H9 (cell line): ENCODE data around the gene ALOX12B. TPM values are rescaled to one million over a fixed set of nuclear protein-coding genes. Genes with fewer than 3 reads are reported as not detected.

Experiments used
- DNase-seq: peaks from one replicate; pipeline ENCODE4 v3.0.0-alpha.2; 2017
- H2AFZ ChIP-seq: one replicate; pipeline ENCODE4 v1.6.1; 2013; ENCODE audit warnings: mild to moderate bottlenecking, low read length, control low read depth, moderate library complexity
- H2AK5ac ChIP-seq: 2 replicates; pipeline ENCODE4 v1.6.1; 2013; ENCODE audit warnings: low read length, control low read depth, mixed read lengths; ENCODE audit not compliant: insufficient read length
- H2BK120ac ChIP-seq: one replicate; pipeline ENCODE4 v1.6.1; 2013; ENCODE audit warnings: low read depth, mild to moderate bottlenecking, low read length, control low read depth, inconsistent platforms; ENCODE audit not compliant: poor library complexity, severe bottlenecking
- H2BK12ac ChIP-seq: 2 replicates; pipeline ENCODE4 v1.6.1; 2013; ENCODE audit warnings: low read length, control low read depth, mixed read lengths, low read depth; ENCODE audit not compliant: insufficient read length
- H2BK15ac ChIP-seq: 2 replicates; pipeline ENCODE4 v1.6.1; 2013; ENCODE audit warnings: low read depth, low read length, control low read depth
- H2BK20ac ChIP-seq: one replicate; pipeline ENCODE4 v1.6.1; 2013; ENCODE audit warnings: low read depth, mild to moderate bottlenecking, low read length, control low read depth, inconsistent platforms; ENCODE audit not compliant: poor library complexity, severe bottlenecking
- H2BK5ac ChIP-seq: 2 replicates; pipeline ENCODE4 v1.6.1; 2013; ENCODE audit warnings: low read length, control low read depth, mixed read lengths; ENCODE audit not compliant: insufficient read length
- H3K14ac ChIP-seq: 2 replicates; pipeline ENCODE4 v1.6.1; 2013; ENCODE audit warnings: low read length, control low read depth; ENCODE audit not compliant: insufficient read depth
- H3K18ac ChIP-seq: 2 replicates; pipeline ENCODE4 v1.6.1; 2013; ENCODE audit warnings: low read depth, mild to moderate bottlenecking, mixed read lengths, low read length, control low read depth; ENCODE audit not compliant: insufficient read length
- H3K23ac ChIP-seq: 2 replicates; pipeline ENCODE4 v1.6.1; 2013; ENCODE audit warnings: low read length, control low read depth, mixed read lengths, low read depth; ENCODE audit not compliant: insufficient read length
- H3K23me2 ChIP-seq: 2 replicates; pipeline ENCODE4 v1.6.1; 2013; ENCODE audit warnings: low read depth, mild to moderate bottlenecking, mixed read lengths, low read length, control low read depth; ENCODE audit not compliant: insufficient read length, poor library complexity, severe bottlenecking
- H3K27ac ChIP-seq: 2 replicates; pipeline ENCODE4 v1.5.1; 2013; ENCODE audit warnings: low read length, control low read depth, mixed read lengths, low read depth; ENCODE audit not compliant: insufficient read length
- H3K27me3 ChIP-seq: 2 replicates; pipeline ENCODE4 v1.6.1; 2013; ENCODE audit warnings: low read length, control low read depth, inconsistent platforms; ENCODE audit not compliant: insufficient read depth
- H3K4ac ChIP-seq: 2 replicates; pipeline ENCODE4 v1.6.1; 2013; ENCODE audit warnings: low read depth, mild to moderate bottlenecking, control low read depth, inconsistent platforms, low read length, moderate library complexity
- H3K4me1 ChIP-seq: 2 replicates; pipeline ENCODE4 v1.6.1; 2013; ENCODE audit warnings: low read length, control low read depth, inconsistent platforms; ENCODE audit not compliant: insufficient read depth
- H3K4me2 ChIP-seq: 2 replicates; pipeline ENCODE4 v1.6.1; 2013; ENCODE audit warnings: low read length, control low read depth, mixed read lengths; ENCODE audit not compliant: insufficient read length, insufficient read depth
- H3K56ac ChIP-seq: 2 replicates; pipeline ENCODE4 v1.6.1; 2013; ENCODE audit warnings: low read depth, mild to moderate bottlenecking, mixed read lengths, low read length, control low read depth; ENCODE audit not compliant: insufficient read length
- H3K79me1 ChIP-seq: 2 replicates; pipeline ENCODE4 v1.6.1; 2013; ENCODE audit warnings: low read depth, mild to moderate bottlenecking, moderate library complexity, low read length, control low read depth, inconsistent platforms; ENCODE audit not compliant: insufficient read depth, poor library complexity, severe bottlenecking
- H3K79me2 ChIP-seq: 2 replicates; pipeline ENCODE4 v1.6.1; 2013; ENCODE audit warnings: low read length, control low read depth, inconsistent platforms; ENCODE audit not compliant: insufficient read depth
- H3K9ac ChIP-seq: 2 replicates; pipeline ENCODE4 v1.6.1; 2013; ENCODE audit warnings: low read length, control low read depth, mixed read lengths; ENCODE audit not compliant: insufficient read length; ENCODE audit errors: extremely low read depth
- H3K9me3 ChIP-seq: one replicate; pipeline ENCODE4 v1.6.1; 2013; ENCODE audit warnings: low read depth, low read length, inconsistent platforms; ENCODE audit not compliant: control insufficient read depth
- H3T11ph ChIP-seq: one replicate; pipeline ENCODE4 v1.6.1; 2013; ENCODE audit warnings: mild to moderate bottlenecking, low read length, control low read depth, inconsistent platforms
- H4K20me1 ChIP-seq: one replicate; pipeline ENCODE4 v1.6.1; 2013; ENCODE audit not compliant: control insufficient read depth, insufficient read length, insufficient read depth
- H4K5ac ChIP-seq: 2 replicates; pipeline ENCODE4 v1.6.1; 2013; ENCODE audit warnings: low read depth, mild to moderate bottlenecking, mixed read lengths, low read length, control low read depth; ENCODE audit not compliant: insufficient read length
- H4K8ac ChIP-seq: replicated peaks from 2 replicates; pipeline ENCODE4 v1.6.1; 2013; ENCODE audit warnings: low read length, control low read depth, mixed read lengths, low read depth; ENCODE audit not compliant: insufficient read length
- H4K91ac ChIP-seq: 2 replicates; pipeline ENCODE4 v1.6.1; 2013; ENCODE audit warnings: low read depth, mild to moderate bottlenecking, moderate library complexity, mixed read lengths, low read length, control low read depth; ENCODE audit not compliant: insufficient read length
- H3K27ac Mint-ChIP-seq, 3 experiments: 2 replicates in 2 of 3; 3 replicates in 1 of 3; pipeline ENCODE4 v1.8.0; 2020 to 2021; ENCODE audit warnings: mixed read lengths in 3 of 3, mild to moderate bottlenecking in 1 of 3, moderate library complexity in 1 of 3
- H3K27me3 Mint-ChIP-seq: 2 replicates; pipeline ENCODE4 v1.8.0; 2021; ENCODE audit warnings: low read depth, mild to moderate bottlenecking, moderate library complexity, mixed read lengths
- H3K36me3 Mint-ChIP-seq, 3 experiments: 2 replicates in 2 of 3; 3 replicates in 1 of 3; pipeline ENCODE4 v1.8.0; 2020 to 2021; ENCODE audit warnings: low read depth in 3 of 3, mixed read lengths in 3 of 3; ENCODE audit not compliant: insufficient read depth in 1 of 3
- H3K4me1 Mint-ChIP-seq, 2 experiments: 2 replicates each; pipeline ENCODE4 v1.8.0; 2020; ENCODE audit warnings: mixed read lengths in 2 of 2
- H3K4me3 Mint-ChIP-seq, 2 experiments: 2 replicates in 1 of 2; 3 replicates in 1 of 2; pipeline ENCODE4 v1.8.0; 2020 to 2021; ENCODE audit warnings: mild to moderate bottlenecking in 2 of 2, mixed read lengths in 2 of 2, moderate library complexity in 1 of 2
- H3K9me3 Mint-ChIP-seq, 2 experiments: 2 replicates in 1 of 2; 3 replicates in 1 of 2; pipeline ENCODE4 v1.8.0; 2020; ENCODE audit warnings: mild to moderate bottlenecking in 2 of 2, mixed read lengths in 2 of 2, moderate library complexity in 1 of 2
- CTCF ChIP-seq: fragments of 200-600 bp; sonication (generic); conservative IDR thresholded peaks from 3 replicates; pipeline ENCODE4 v1.8.0; 2021; ENCODE audit warnings: antibody characterized with exemption, mild to moderate bottlenecking
- WGBS: extraction: QIAGEN DNeasy Blood & Tissue Kit; methylation state at CpG from one replicate; pipeline ENCODE4 v1.1.7; 2013; ENCODE audit warnings: missing lambda C conversion rate, low lambda C conversion rate, mixed read lengths; ENCODE audit not compliant: insufficient read length; ENCODE audit errors: extremely low coverage; 5-methylcytosine and 5-hydroxymethylcytosine counted together
- total RNA-seq: library from RNA; stranded (reverse); gene quantifications from 2 replicates; pipeline ENCODE4 v1.2.1, GENCODE V29; 2021

The ALOX12B gene
- total RNA-seq, 1 experiment from 2014 or later, result 1.2 TPM

GRCh38 chr17:8056232-8056975, 31.1 kb downstream of the ALOX12B start:
- Histone ChIP-seq H2AFZ (no peak overlapping the region), H3T11ph (no peak overlapping the region), H3K4me1 (no peaks in the 10 kb centered on the region), H2BK5ac (no peak overlapping the region), H3K9ac (no peak overlapping the region), H3K4ac (no peak overlapping the region), H3K9me3 (no peaks in the 10 kb centered on the region), H3K23me2 (no peaks in the 10 kb centered on the region), H4K91ac (no peak overlapping the region), H2BK120ac (no peak overlapping the region), H3K14ac (no peak overlapping the region), H3K27ac (no peak overlapping the region), H2BK20ac (no peak overlapping the region), H2BK15ac (no peak overlapping the region), H3K27me3 (no peaks in the 10 kb centered on the region), H3K23ac (no peak overlapping the region), H2AK5ac (no peak overlapping the region), H4K20me1 (no peaks in the 10 kb centered on the region), H2BK12ac (no peak overlapping the region), H3K79me2 (no peaks in the 10 kb centered on the region), H4K8ac (no peak overlapping the region), H3K79me1 (no peaks in the 10 kb centered on the region), H3K4me2 (no peak overlapping the region), H3K18ac (no peak overlapping the region), H3K56ac (no peak overlapping the region), H4K5ac (no peak overlapping the region)
- H3K27ac Mint-ChIP-seq, result no peak overlapping the region
- DNase-seq, result no peak
- H3K4me1 Mint-ChIP-seq, result peaks cover 12 to 14% of the 10 kb centered on the region in 2 experiments
- whole genome bisulfite sequencing, result no CpG with 5 or more reads among the region's 14 CpGs
- H3K27me3 Mint-ChIP-seq, result peaks cover 56% of the 10 kb centered on the region
- H3K9me3 Mint-ChIP-seq, result no peaks in the 10 kb centered on the region
- H3K36me3 Mint-ChIP-seq, result no peaks in the 10 kb centered on the region
- no peak for TF ChIP-seq CTCF
- no peak overlapping the region for H3K4me3 Mint-ChIP-seq
